H1 (cell line): ENCODE measurements around the gene ELMO1. TPM values are rescaled to one million over a fixed set of nuclear protein-coding genes. Genes with fewer than 3 reads are reported as not detected.

Experiments
- KDM4A ChIP-seq: IDR thresholded peaks from one replicate; pipeline ENCODE4 v1.7.1; 2012; ENCODE audit warnings: low read depth, mild to moderate bottlenecking, moderate library complexity, low read length, inconsistent platforms; ENCODE audit not compliant: severe bottlenecking
- KDM5A ChIP-seq: fragments of 200-600 bp; IDR thresholded peaks from 2 replicates; pipeline ENCODE4 v1.7.1; 2012; ENCODE audit warnings: mild to moderate bottlenecking, low read length, inconsistent platforms, mixed read lengths
- polyA plus RNA-seq, 7 experiments: library from polyadenylated mRNA; depleted of rRNA in 3 of 7; stranded (reverse) in 5 of 7; unstranded in 2 of 7; fragments of >200 nt in 5 of 7; fragments of 200-250 nt in 2 of 7; gene quantifications; 1 replicate in 5 of 7; 2 replicates in 1 of 7; 4 replicates in 1 of 7; pipeline versions ENCODE4 v1.2.1 to v1.2.3, GENCODE V29; 2011 to 2013; ENCODE audit warnings: missing spikeins in 2 of 7, mixed read lengths in 2 of 7
- total RNA-seq: library from RNA; stranded (reverse); fragmentation: NEBNext Ultra II Directional; extraction: Animal tissue kit (Norgen Biotek cat#: 25700); gene quantifications from 2 replicates; pipeline ENCODE4 v1.2.1, GENCODE V29; 2021

The ELMO1 gene
- total and polyA plus RNA-seq, 2 of the 8 experiments (the other 6 are each of a cell fraction or from before 2014, with no cell fraction given), result 18.4 to 21.0 TPM

DNA sequence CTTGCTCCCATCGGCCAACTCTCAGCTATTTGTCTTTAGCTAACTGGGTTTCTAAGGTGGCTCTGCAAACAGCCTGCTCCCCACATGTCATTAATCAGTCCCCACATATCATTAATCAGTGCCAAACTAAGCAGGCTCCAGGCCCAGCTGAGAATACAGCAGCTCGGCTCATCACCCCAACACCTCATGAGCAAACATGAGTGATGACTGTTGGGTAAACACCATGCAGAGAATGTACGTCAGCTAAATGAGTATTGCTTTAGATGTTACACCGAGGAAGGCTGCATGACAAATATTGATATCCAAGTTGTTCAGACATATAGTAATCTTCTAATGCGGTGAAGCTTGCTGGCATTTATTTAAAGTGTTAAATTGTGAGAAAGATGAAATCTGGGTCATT lies 536.9 kb downstream of the ELMO1 start (continued):
- TF ChIP-seq KDM5A (no peak), KDM4A (no peak)
